GM19463 (cell line): ENCODE measurements around the gene TLE7.

ENCODE experiments used
- ATAC-seq: cut with Tn5 transposase; IDR thresholded peaks from one replicate; pipeline ENCODE4 v1.9.1; 2021; ENCODE audit warnings: mild to moderate bottlenecking, moderate library complexity; ENCODE audit not compliant: unreplicated experiment

Gene TLE7

GRCh38 chr16:71414038-71414437 lies 27.8 kb downstream of the TLE7 start:
- ATAC-seq: no peak

GRCh38 chr16:71413341-71413740 lies 28.5 kb downstream of the TLE7 start:
- ATAC-seq: no peak

GRCh38 chr16:71412270-71413160 lies 29.3 kb downstream of the TLE7 start:
- peak; percentile 58 for ATAC-seq

- no peak for ATAC-seq
These were observed 31.7 kb downstream of the TLE7 start for GRCh38 chr16:71410146-71410545.

GRCh38 chr16:71409011-71409775 lies 32.7 kb downstream of the TLE7 start:
- no peak for ATAC-seq

GRCh38 chr16:71408536-71408935 lies 33.3 kb downstream of the TLE7 start:
- no peak for ATAC-seq

- no peak for ATAC-seq
These were observed 34.1 kb downstream of the TLE7 start for GRCh38 chr16:71407731-71408130.

- ATAC-seq: no peak
These were observed 35.1 kb downstream of the TLE7 start for GRCh38 chr16:71406724-71407123.

- no peak for ATAC-seq
These were observed 35.5 kb downstream of the TLE7 start for GRCh38 chr16:71406316-71406715.

GRCh38 chr16:71404364-71404763 lies 37.5 kb downstream of the TLE7 start:
- ATAC-seq: no peak

GRCh38 chr16:71402674-71403073 lies 39.2 kb downstream of the TLE7 start:
- no peak for ATAC-seq

- ATAC-seq: no peak
These were observed 39.8 kb downstream of the TLE7 start for GRCh38 chr16:71402007-71402406.

- ATAC-seq: no peak
These were observed 41.9 kb downstream of the TLE7 start for GRCh38 chr16:71399801-71400563.

GRCh38 chr16:71396594-71396993 lies 45.3 kb downstream of the TLE7 start:
- ATAC-seq: no peak

- no peak for ATAC-seq
These were observed 52.5 kb downstream of the TLE7 start for GRCh38 chr16:71389330-71389729.

GRCh38 chr16:71387045-71387871 lies 54.6 kb downstream of the TLE7 start:
- ATAC-seq: no peak

- no peak for ATAC-seq
These were observed 57.7 kb downstream of the TLE7 start for GRCh38 chr16:71384073-71384724.

GRCh38 chr16:71383054-71383773 lies 58.6 kb downstream of the TLE7 start:
- ATAC-seq: no peak

GRCh38 chr16:71380831-71381230 lies 61.0 kb downstream of the TLE7 start:
- ATAC-seq: no peak
